ENCODE data around the gene PSMG3.
"Not testable (repeated sequence)": the region's sequence is repeated elsewhere in the genome, so short reads cannot be mapped to it uniquely, and the experiment has no call there.

The PSMG3 gene

DNA sequence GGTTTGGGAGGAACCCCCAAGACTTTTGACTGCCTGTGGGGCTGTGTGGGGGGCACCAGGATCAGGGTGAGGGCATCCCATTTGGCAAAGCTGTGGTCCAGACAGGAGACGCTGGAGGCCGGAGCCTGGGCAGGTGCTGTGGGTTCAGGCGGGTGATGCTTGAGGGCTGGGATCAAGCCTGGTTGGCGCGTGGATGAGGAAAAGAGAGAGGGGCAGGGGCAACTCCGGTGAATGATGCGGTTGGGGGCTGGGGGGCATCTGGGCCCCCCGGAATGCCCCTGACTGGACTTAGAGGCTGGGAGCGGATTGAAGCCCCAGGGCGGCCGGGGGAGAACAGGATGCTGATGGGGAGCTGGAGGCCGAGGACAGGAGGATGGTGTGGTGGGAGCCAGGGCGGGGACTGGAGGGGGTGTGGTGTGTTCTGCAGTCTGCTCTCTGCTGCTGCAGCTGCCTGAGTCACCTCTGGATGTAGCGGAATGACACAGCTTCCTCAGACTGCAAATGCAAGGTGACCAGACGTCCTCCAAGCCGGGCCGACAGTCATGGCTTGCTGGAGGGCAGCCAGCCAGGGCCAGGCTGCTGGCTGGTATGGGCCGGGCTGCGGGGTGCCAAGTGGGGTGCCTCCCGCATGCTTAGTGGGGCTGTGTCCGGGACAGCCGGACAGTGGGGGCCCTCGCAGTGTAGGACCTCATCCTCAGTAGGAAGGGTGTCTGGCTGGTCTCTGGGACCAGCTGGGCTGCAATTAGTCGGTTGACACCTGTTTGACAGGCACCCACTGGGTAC, 36.1 kb downstream of the PSMG3 start:
- DNase-seq (ENCODE audit: low read depth in 3 of 3), result no peak

DNA sequence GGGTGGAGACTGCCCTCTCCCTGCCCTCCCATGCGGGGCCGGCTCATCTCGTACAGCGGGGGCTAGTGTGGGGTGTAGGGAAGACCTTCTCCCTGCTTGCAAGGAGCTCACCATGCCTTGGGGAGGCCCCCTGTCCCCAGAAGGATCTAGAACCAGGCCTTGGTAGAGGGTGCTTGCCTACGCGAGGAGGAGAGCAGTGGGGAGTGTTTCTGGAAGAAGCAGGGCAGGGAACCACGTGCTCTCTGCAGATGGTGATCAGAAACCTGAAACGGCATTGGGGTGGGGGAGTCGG, 36.6 kb downstream of the PSMG3 start:
- DNase-seq (ENCODE audit: low read depth in 3 of 3), result no peak

DNA sequence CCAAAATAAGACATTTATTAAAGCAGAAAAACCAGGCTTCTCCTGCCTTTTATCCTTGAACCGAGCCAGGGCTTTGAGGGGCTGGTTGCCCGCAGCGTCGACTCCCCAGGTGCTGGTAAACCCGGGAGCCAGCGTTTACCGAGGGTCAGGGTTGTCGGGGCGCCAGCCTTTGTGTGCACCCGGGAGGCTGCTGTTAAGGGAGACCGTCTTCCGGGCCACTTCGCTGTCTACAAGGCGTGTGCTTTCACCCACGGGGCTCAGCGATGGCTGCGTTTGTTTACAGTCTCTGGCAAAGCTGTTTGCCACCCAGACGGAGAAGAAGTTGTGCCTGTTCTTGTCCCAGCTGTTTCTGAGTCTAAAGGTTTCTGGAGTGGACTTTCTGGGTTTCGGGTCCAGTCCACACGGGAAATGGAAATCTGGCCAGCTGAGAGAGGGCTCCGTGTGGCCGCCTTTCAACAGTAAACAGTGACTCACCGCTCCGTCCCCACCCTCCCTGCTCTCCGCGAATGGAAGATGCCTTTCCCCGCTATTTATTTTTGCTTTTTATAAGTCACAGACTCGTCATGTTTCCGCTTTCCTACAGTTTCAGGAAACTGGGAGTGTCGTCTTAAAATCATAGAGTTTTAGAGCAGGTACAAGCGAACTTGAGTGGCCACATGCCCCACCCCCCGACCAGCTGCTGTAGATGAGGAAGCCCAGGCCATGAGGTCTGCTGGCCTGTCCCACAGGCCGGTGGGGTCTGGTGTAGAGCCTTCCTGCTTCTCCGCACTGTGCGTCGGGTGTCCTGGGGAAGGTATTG, 37.2 kb downstream of the PSMG3 start:
- peak; percentile 37 to 42 (median 39) for DNase-seq (ENCODE audit: low read depth in 3 of 3)

DNA sequence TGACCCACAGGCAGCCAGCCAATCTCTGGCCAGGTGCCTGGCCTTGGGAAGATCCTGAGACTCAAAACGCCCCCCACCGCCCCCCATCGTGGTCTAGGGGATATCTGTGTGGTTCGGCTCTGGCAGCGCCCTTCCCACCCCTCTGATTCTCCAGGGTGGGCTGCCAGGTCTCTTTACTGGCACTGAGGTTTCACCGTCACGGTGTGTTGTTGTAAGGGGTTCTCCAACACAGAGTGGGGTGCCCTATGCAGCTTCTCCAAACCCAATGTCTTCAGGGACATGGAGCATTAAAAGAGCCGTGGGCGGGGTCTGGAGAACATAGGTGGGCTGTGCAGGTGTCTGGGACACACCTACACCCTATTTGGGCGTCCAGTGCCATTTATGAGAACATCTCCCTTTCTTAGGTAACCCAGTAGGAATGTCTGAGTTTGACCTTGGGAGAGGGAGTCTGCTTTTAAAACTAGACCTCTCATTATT, 37.8 kb downstream of the PSMG3 start:
- DNase-seq (ENCODE audit: low read depth in 3 of 3), result no peak

DNA sequence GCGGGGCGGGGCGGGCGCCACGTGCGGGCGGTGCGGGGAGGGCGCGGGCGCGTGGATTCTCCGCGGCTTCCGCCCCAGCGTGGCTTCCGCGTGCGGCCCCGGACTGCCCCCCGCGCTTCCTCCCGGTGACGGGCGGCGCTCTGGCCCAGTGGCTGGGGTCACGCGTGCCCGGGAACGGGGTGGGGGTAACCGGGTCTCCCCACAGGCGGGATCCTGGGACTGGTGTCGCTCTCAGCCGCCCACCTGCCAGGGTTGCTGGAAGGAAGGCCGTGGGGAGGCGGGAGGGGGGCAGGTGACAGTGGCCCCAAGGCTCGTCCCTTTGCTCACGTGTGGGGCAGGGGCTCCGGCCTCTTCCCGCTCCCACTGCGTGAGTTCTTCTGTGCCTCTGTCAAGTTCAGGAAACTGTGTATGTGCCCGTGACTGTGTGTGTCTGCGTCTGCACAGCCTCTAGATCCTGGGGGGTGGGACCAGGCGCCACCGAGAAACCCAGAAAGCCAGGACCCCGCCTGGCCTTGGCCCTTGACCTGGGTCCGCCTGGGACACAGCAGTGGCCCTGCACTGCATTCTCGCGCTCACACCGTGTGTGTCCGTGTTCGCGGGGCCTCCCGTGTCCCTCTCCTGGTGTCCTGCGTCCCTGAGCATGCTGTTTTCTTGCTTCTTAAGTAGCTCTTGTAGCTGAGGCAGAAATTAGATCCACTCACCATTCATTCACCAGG, 38.4 kb downstream of the PSMG3 start:
- DNase-seq (ENCODE audit: low read depth in 3 of 3), result peak in 2 of 3 experiments; percentile 26 to 36

DNA sequence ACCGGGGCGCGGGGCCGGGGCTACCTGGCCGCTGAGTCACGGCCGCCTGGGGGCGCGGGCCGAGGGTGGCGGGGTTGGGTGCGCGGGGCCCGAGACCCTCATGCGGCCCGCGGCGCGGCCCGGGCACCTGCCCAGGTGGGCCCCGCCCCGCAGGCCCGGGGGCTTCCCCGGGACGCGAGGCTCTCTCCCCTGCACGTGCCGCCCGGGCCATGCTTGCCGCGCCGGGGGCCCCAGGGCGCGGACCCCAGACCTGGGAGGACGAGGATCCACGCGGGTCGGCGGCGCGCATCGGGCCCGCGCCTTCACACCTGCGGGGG, 38.9 kb downstream of the PSMG3 start:
- peak in 1 of 3 experiments; percentile 35 for DNase-seq (ENCODE audit: low read depth in 3 of 3)

DNA sequence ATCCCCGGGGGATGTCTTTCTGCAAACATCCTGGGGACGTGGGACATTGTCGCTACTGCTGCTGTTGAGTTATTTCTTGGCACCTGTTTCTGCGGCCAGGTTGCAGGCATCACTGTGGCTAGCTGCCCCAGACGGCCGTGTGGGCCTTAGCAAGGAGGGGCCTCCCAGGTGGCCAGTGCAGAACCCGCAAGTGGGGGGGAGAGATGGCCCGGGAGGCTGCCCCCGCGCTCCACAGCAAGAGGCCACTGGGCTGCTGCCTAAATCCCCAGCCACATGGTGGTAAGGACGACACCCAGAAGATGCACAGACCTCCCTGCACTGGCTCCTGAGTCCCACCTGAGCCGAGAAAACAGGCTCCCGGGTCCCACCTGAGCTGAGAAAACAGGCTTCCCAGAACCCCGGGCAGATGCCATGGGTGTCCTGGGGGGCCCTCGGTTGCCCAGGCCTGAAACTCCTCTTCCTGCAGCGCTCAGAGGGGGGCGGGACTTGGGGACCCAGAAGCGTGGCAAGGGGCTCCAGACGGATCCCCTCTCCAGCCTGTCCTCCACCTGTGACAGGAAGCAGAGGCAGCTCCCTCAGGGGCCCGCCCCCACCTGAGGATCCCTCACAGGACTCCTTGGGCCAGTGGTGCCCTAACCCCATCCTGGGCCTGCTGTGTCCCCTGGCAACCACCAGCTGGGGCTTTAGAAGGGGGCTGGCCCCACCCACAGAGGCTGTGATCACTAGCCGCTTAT, 40.3 kb downstream of the PSMG3 start:
- DNase-seq (ENCODE audit: low read depth in 3 of 3), result no peak

DNA sequence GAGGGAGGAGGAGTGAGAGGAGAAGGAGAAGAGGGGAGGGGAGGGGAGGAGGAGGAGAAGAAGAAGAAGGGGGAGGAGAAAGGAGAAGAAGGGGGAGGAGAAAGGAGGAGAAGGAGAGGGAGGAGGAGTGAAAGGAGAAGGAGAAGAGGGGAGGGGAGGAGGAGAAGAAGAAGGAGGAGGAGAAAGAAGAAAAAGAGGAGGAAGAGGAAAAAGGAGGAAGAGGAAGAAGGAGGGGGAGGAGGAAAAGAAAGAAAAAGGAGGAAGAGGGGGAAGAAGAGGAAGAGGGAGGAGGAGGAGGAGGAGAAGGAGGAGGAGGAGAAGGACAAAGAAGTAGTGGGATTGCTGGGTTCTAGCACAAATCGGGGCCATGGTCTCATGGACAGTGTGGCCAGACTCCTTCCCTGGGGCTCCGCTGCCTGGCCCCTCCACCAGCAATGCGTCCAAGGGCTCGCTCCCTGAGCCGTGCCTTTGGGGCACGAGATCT, 43.5 kb downstream of the PSMG3 start:
- DNase-seq (ENCODE audit: low read depth in 3 of 3), result no peak

DNA sequence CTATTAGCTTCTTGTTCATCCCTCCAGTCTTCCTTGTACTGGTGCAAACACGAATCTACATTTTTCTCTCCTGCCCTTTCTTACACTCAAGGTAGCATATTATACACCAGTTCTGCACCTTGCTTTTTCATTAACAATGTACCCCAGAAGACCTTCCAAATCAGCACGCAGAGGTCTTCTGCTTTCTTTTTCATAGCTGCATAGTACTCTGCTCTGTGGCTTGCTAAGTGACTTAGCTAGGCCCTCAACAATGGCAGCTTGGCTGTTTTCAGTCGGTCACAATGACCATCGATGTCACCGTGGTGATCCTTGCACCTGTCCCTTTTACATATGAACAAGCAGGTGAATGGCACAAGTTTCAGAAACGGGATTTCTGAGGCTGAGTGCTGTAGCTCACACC, 44.4 kb downstream of the PSMG3 start:
- DNase-seq (ENCODE audit: low read depth in 3 of 3), result no peak

DNA sequence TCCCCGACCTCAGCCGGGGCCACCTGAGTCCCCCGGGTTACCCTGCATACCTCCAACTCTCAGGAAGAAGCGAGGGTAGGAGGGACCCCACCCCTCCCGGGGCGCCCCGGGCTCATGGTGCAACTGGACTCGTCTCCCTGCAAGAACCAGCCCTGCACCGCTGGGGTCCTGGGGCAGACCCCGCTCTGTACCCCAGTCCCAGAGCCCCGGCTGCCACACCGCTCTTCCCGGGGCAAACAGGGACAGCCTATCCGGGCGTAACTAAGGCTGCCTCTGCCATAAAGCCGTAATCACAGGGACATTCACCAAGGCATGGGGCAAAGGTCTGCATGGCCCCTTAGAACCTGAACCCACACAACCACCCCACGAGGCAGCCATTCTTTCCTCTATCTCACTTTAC, 46.0 kb downstream of the PSMG3 start:
- DNase-seq (ENCODE audit: low read depth in 3 of 3), result no peak

DNA sequence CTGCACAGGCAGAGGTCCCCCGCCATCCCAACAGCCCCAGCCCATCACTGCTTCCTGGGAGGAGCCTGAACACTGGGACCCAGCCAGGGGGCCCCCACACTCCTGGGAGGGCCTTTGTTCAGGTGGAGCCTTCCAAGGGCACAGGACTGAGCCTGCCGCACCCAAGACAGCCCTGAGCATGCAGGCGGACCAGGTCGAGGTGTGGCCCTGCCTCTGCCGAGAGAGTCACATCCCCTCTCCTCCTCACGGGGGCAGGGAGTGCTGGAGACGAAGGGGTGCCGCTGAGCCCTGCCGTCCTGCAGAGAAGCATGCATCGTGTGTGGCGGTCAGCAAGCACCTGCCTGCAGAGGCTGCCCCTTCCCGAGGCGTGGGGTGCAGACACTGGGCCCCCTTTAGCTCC, 46.6 kb downstream of the PSMG3 start:
- no peak for DNase-seq (ENCODE audit: low read depth in 3 of 3)

DNA sequence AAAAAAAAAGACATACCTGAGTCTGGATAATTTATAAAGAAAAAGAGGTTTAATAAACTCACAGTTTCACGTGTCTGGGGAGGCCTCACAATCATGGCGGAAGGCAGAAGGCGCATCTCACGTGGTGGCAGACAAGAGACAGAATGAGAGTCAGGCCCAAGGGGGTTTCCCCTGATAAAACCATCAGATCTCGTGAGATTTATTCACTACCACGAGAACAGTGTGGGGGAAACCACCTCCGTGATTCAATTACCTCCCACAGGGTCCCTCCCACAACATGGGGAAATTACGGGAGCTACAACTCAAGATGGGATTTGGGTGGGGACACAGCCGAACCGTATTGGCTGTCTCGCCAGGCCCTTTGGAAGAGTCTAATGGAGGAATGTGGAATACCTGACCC, 48.4 kb downstream of the PSMG3 start:
- DNase-seq (ENCODE audit: low read depth in 3 of 3), result no peak

DNA sequence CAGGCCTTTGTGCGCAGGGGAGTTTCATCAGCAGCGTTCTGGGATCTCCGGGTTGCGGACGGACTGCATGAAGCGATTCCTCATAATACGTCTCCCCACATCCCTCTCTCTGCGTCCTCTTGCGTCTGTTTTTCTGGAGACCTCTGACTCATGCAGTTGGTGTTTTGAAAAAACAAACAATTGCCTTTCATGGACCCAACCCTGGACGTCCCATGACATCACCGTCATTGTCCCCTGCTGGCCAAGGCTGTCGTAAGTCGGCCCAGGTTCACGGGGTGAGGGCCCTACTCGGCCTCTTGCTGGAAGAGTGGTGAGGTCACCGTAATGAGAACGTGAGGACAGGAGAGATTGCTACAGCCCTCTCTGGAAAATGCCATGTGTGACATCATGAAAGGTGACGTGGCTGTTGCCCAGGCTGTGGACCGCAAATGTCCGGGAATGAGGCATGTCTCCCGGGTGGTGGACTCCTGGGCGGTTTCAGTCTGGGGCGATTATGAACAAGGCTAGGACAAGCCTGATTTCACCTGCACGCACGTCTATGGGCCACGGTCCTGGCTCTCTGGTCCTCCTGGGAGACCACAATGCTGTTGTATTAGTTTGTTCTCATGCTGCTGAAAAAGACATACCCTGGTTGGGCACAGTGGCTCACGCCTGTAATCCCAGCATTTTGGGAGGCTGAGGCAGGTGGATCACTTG, 49.1 kb downstream of the PSMG3 start:
- DNase-seq (ENCODE audit: low read depth in 3 of 3), result no peak

DNA sequence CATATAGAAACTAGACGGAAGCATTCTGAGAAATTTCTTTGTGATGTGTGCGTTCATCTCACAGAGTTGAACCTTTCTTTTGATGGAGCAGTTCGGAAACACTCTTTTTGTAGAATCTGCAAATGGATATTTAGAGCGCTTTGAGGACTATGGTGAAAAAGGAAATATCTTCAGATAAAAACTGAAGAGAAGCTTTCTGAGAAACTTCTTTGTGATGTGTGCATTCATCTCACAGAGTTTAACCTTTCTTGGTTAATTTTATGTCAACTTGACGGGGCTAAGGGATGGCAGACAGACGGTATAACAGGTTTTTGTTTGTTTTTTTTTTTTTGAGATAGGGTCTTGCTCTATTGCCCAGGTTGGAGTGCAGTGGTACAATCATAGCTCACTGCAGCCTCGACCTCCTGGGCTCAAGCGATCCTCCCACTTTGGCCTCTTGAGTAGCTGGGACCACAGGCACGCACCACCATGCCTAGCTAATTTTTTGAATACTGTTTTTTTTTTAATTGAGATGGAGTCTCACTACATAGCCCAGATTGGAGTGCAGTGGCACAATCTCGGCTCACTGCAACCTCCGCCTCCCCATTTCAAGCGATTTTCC, 50.4 kb downstream of the PSMG3 start:
- DNase-seq (ENCODE audit: low read depth in 3 of 3), result not testable (repeated sequence)

Measured in stimulated activated CD4-positive, alpha-beta T cell treated with anti-CD3 and anti-CD28 coated beads, TNF-alpha, amount 100 ng/mL, for 4 hours (primary cell).